Upper lobe of left lung (tissue), 4 donors: ENCODE measurements around the gene MRPL44.

Experiments used
- EP300 ChIP-seq, 4 donors: sonication (generic); formaldehyde crosslinking; IDR thresholded peaks; one replicate each; pipeline ENCODE4 v1.5.1; 2017; ENCODE audit warnings: antibody characterized with exemption in 4 of 4, control low read depth in 2 of 4
- TF ChIP-seq, protein P1 (sequence below), 6 experiments: fragments of 450-650 bp in 4 of 6; fragments of 200-600 bp in 2 of 6; sonication (generic) in 2 of 6; IDR thresholded peaks; one replicate each; pipeline ENCODE4 v1.5.1; 2016 to 2019; ENCODE audit warnings: antibody characterized with exemption in 6 of 6

- TF ChIP-seq, protein P1, sequence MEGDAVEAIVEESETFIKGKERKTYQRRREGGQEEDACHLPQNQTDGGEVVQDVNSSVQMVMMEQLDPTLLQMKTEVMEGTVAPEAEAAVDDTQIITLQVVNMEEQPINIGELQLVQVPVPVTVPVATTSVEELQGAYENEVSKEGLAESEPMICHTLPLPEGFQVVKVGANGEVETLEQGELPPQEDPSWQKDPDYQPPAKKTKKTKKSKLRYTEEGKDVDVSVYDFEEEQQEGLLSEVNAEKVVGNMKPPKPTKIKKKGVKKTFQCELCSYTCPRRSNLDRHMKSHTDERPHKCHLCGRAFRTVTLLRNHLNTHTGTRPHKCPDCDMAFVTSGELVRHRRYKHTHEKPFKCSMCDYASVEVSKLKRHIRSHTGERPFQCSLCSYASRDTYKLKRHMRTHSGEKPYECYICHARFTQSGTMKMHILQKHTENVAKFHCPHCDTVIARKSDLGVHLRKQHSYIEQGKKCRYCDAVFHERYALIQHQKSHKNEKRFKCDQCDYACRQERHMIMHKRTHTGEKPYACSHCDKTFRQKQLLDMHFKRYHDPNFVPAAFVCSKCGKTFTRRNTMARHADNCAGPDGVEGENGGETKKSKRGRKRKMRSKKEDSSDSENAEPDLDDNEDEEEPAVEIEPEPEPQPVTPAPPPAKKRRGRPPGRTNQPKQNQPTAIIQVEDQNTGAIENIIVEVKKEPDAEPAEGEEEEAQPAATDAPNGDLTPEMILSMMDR (IDR thresholded peaks at IDR 0.05): no peak
- no peak for TF ChIP-seq EP300 (IDR thresholded peaks at IDR 0.05)
These were observed 4.8 kb upstream of the MRPL44 start for GRCh38 chr2:223952280-223952968.
